Natural killer cell (primary cell): Measurements from ENCODE around the gene KCTD12. TPM values are rescaled to one million over a fixed set of nuclear protein-coding genes. Genes with fewer than 3 reads are reported as not detected.

Experiments used
- ATAC-seq, 3 donors: fragments of 150-1000 bp in 2 of 3; fragments of 200-7000 bp in 1 of 3; cut with Tn5 transposase; 1 replicate in 1 of 3; 2 replicates in 2 of 3; pipeline ENCODE4 v1.10.0; 2021; ENCODE audit warnings: mild to moderate bottlenecking in 2 of 3, moderate library complexity in 2 of 3
- DNase-seq, 2 donors: peaks; one replicate each; pipeline versions ENCODE4 v3.0.0 to v3.0.0-alpha.2; 2013 to 2021; ENCODE audit warnings: mixed read lengths in 1 of 2
- H3K27ac ChIP-seq: one replicate; pipeline ENCODE4 v1.5.1; 2013; ENCODE audit warnings: mild to moderate bottlenecking, low read length
- H3K27me3 ChIP-seq: one replicate; pipeline ENCODE4 v1.6.1; 2013; ENCODE audit warnings: low read length; ENCODE audit not compliant: control insufficient read depth, insufficient read depth
- H3K36me3 ChIP-seq: one replicate; pipeline ENCODE4 v1.6.1; 2013; ENCODE audit warnings: low read length; ENCODE audit not compliant: control insufficient read depth, insufficient read depth
- H3K4me1 ChIP-seq: one replicate; pipeline ENCODE4 v1.6.1; 2013; ENCODE audit warnings: low read length; ENCODE audit not compliant: control insufficient read depth, insufficient read depth
- H3K4me3 ChIP-seq: one replicate; pipeline ENCODE4 v1.5.1; 2013; ENCODE audit warnings: low read length
- H3K9me3 ChIP-seq: one replicate; pipeline ENCODE4 v1.6.1; 2013; ENCODE audit warnings: low read length; ENCODE audit not compliant: control insufficient read depth, insufficient read depth
- H3K27ac Mint-ChIP-seq, 2 donors: one replicate each; pipeline ENCODE4 v1.8.0; 2022; ENCODE audit warnings: mild to moderate bottlenecking in 2 of 2, mixed read lengths in 2 of 2, moderate library complexity in 1 of 2
- H3K27me3 Mint-ChIP-seq, 2 donors: one replicate each; pipeline ENCODE4 v1.8.0; 2022; ENCODE audit warnings: low read depth in 2 of 2, mixed read lengths in 2 of 2
- H3K36me3 Mint-ChIP-seq: one replicate; pipeline ENCODE4 v1.8.0; 2022; ENCODE audit warnings: mixed read lengths
- H3K4me1 Mint-ChIP-seq, 2 donors: one replicate each; pipeline ENCODE4 v1.8.0; 2022; ENCODE audit warnings: mixed read lengths in 2 of 2
- H3K4me3 Mint-ChIP-seq: one replicate; pipeline ENCODE4 v1.8.0; 2022; ENCODE audit warnings: mild to moderate bottlenecking, moderate library complexity, mixed read lengths
- H3K9me3 Mint-ChIP-seq, 2 donors: one replicate each; pipeline ENCODE4 v1.8.0; 2022; ENCODE audit warnings: mixed read lengths in 2 of 2
- WGBS: methylation state at CpG from one replicate; pipeline ENCODE4 v1.1.7; 2013; ENCODE audit warnings: missing lambda C conversion rate; ENCODE audit not compliant: insufficient coverage; 5-methylcytosine and 5-hydroxymethylcytosine counted together
- intact Hi-C: fragments of 100-400 bp; cut with micrococcal nuclease; formaldehyde crosslinking; loops from one replicate; pipeline ENCODE4 v1.14.2; 2022
- total RNA-seq, 4 donors: library from RNA; stranded (reverse); fragments of 120-200 nt in 1 of 4; gene quantifications; one replicate each; pipeline versions ENCODE4 v1.2.3 to v1.2.4, GENCODE V29; 2013 to 2022
- TF ChIP-seq, protein P1 (sequence below): fragments of 200-600 bp; IDR thresholded peaks from one replicate; pipeline ENCODE4 v1.8.0; 2022; ENCODE audit warnings: antibody characterized with exemption

Gene KCTD12
- total RNA-seq, 3 donors from 2014 or later (not counting 1 experiment from before 2014, with no cell fraction given): 2.4 to 6.0 (median 4.8) TPM

DNA sequence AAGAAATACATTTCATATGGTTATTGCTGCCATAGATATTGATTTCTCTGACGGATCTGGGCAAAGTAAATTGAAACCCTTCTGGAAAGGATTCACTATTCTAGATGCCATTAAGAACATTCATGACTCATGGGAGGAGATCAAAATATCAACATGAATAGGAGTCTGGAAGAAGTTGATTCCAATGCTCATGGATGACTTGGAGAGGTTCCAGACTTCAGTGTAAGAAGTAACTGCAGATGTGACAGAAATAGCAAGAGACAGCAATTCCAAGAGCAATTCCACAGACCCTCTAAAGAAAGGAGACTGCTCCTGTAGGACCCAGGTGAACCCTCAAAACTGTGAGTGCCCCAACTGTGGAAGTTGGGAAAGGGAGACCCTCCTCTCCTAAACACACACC lies 30.9 kb upstream of the KCTD12 start:
- peaks cover 46 to 47% of the 10 kb centered on the region in 2 donors for H3K27me3 Mint-ChIP-seq
- DNase-seq (no peak), ATAC-seq (no peak)
- H3K4me1 Mint-ChIP-seq: no peaks in the 10 kb centered on the region
- Histone ChIP-seq H3K36me3 (no peaks in the 10 kb centered on the region), H3K27me3 (no peaks in the 10 kb centered on the region), H3K4me3 (no peak overlapping the region), H3K27ac (no peak overlapping the region), H3K4me1 (no peaks in the 10 kb centered on the region), H3K9me3 (no peaks in the 10 kb centered on the region)
- intact Hi-C loops: no loop called here
- no CpG with 5 or more reads among the region's 1 CpG for WGBS
- TF ChIP-seq, protein P1, sequence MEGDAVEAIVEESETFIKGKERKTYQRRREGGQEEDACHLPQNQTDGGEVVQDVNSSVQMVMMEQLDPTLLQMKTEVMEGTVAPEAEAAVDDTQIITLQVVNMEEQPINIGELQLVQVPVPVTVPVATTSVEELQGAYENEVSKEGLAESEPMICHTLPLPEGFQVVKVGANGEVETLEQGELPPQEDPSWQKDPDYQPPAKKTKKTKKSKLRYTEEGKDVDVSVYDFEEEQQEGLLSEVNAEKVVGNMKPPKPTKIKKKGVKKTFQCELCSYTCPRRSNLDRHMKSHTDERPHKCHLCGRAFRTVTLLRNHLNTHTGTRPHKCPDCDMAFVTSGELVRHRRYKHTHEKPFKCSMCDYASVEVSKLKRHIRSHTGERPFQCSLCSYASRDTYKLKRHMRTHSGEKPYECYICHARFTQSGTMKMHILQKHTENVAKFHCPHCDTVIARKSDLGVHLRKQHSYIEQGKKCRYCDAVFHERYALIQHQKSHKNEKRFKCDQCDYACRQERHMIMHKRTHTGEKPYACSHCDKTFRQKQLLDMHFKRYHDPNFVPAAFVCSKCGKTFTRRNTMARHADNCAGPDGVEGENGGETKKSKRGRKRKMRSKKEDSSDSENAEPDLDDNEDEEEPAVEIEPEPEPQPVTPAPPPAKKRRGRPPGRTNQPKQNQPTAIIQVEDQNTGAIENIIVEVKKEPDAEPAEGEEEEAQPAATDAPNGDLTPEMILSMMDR: no peak
- H3K36me3 Mint-ChIP-seq: no peaks in the 10 kb centered on the region
- no peak overlapping the region for H3K4me3 Mint-ChIP-seq
- peaks cover 0 to 2% of the 10 kb centered on the region in 2 donors for H3K9me3 Mint-ChIP-seq
- H3K27ac Mint-ChIP-seq: no peak overlapping the region

- WGBS: 95% methylated on average over 3 of the region's 4 CpGs
- no peak overlapping the region for H3K4me3 Mint-ChIP-seq
Observed at GRCh38 chr13:76913898-76914297, 27.7 kb upstream of the KCTD12 start.

GRCh38 chr13:76912476-76912875 lies 26.3 kb upstream of the KCTD12 start:
- Histone ChIP-seq H3K4me1 (no peaks in the 10 kb centered on the region), H3K36me3 (no peaks in the 10 kb centered on the region), H3K9me3 (no peaks in the 10 kb centered on the region), H3K27me3 (no peaks in the 10 kb centered on the region), H3K27ac (no peak overlapping the region), H3K4me3 (no peak overlapping the region)
- 82% methylated on average over 3 of the region's 3 CpGs for WGBS
- H3K27ac Mint-ChIP-seq: no peak overlapping the region
- H3K4me1 Mint-ChIP-seq: no peaks in the 10 kb centered on the region
- ATAC-seq: no peak
- TF ChIP-seq, protein P1: no peak
- no peaks in the 10 kb centered on the region for H3K9me3 Mint-ChIP-seq
- H3K27me3 Mint-ChIP-seq: peaks cover 20 to 35% of the 10 kb centered on the region in 2 donors
- intact Hi-C loops: no loop called here
- no peak overlapping the region for H3K4me3 Mint-ChIP-seq
- no peaks in the 10 kb centered on the region for H3K36me3 Mint-ChIP-seq
- no peak for DNase-seq

More at GRCh38 chr13:76913898-76914297, 27.7 kb upstream of the KCTD12 start:
- H3K4me1 Mint-ChIP-seq: no peaks in the 10 kb centered on the region
- no peak overlapping the region for H3K27ac Mint-ChIP-seq
- intact Hi-C loops: no loop called here
- Histone ChIP-seq H3K27me3 (no peaks in the 10 kb centered on the region), H3K36me3 (no peaks in the 10 kb centered on the region), H3K4me1 (no peaks in the 10 kb centered on the region), H3K4me3 (no peak overlapping the region), H3K9me3 (no peaks in the 10 kb centered on the region), H3K27ac (no peak overlapping the region)
- DNase-seq: no peak
- TF ChIP-seq, protein P1: no peak
- no peaks in the 10 kb centered on the region for H3K9me3 Mint-ChIP-seq
- H3K27me3 Mint-ChIP-seq: peaks cover 29 to 41% of the 10 kb centered on the region in 2 donors
- no peak for ATAC-seq
- H3K36me3 Mint-ChIP-seq: no peaks in the 10 kb centered on the region

- ATAC-seq: no peak
- Histone ChIP-seq H3K27me3 (peaks cover 19% of the 10 kb centered on the region), H3K4me3 (no peak overlapping the region), H3K27ac (no peak overlapping the region), H3K36me3 (no peaks in the 10 kb centered on the region), H3K9me3 (no peaks in the 10 kb centered on the region), H3K4me1 (no peaks in the 10 kb centered on the region)
- TF ChIP-seq, protein P1: no peak
- H3K9me3 Mint-ChIP-seq: no peaks in the 10 kb centered on the region
- H3K27me3 Mint-ChIP-seq: peaks cover 30 to 66% of the 10 kb centered on the region in 2 donors
- no peak overlapping the region for H3K27ac Mint-ChIP-seq
- intact Hi-C loops: loop anchor here (5.0 kb wide), 2 partner anchors 237 to 432 kb away; no protein-coding TSS in a partner anchor
- no peaks in the 10 kb centered on the region for H3K4me1 Mint-ChIP-seq
- DNase-seq: no peak
- WGBS: 100% methylated on average over 2 of the region's 2 CpGs
- H3K36me3 Mint-ChIP-seq: peaks cover 4% of the 10 kb centered on the region
- H3K4me3 Mint-ChIP-seq: no peak overlapping the region
Observed at GRCh38 chr13:76904507-76904906, 18.3 kb upstream of the KCTD12 start.
